Raji (cell line): Measurements from ENCODE around the gene HOXC6.

Experiments
- POLR2A ChIP-seq: IDR thresholded peaks from 2 replicates; pipeline ENCODE4 v1.6.1; 2011; ENCODE audit warnings: low read depth, low read length, control low read depth; ENCODE audit not compliant: insufficient read depth

Gene HOXC6

DNA sequence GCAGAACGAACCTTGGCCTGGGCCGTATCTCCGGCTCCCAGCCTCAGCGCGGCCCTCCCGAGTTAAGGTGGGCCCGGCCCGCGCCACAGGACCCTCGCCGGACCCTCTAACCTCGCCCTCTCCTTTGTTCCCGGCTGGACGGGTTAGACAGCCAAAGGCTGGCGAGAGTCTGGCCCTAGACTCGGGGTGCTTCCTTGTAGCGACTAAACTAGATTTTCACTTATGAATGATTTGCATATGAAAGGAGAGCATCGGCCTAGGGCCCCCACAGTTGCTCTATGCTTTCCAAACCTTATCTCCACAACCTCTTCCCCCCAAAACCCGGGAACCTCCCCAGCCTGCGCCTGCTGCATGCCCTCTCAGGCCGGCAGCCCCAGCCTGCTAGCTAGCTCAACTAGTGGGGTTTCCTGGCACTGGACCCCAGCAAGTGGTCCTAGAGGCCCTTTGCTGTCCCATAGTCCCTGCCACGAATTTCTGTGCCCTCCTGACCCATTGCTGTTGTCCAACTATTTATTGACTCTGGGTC, 6.6 kb downstream of the HOXC6 start:
- no peak for TF ChIP-seq POLR2A

DNA sequence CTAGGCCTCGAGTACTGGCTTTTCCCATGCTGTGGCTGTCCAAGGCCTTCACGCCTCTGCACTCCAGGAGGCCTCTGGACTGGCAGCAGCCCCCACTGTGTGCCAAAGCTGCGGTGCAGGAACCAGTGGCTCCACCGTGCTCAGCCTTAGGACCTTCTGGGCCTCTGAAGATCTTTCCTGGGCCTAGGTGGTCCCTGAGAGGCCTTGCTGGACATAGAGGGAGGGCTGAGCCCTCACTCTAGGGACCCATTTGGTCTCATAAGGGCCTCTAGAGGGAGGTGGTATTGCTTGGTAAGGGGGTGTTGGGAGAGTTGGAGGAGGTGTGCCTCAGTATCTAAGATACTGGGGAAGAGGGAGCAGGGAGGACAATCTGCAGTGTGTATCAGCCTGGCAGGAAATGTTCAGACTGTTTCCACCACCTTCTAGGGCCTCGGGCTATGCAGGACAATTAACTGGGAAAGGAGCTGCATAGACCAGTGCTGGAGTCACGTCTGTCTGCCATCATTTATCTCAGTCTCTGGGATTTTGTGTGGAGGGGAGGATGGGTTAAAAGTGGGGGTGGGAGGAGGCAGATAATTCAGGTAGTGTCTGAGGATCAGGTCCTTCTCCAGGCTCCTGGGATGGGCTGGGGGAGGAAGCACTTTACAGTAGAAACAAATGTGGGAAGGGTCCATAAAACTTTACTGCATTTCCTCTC, 7.5 kb downstream of the HOXC6 start:
- TF ChIP-seq POLR2A, result no peak

DNA sequence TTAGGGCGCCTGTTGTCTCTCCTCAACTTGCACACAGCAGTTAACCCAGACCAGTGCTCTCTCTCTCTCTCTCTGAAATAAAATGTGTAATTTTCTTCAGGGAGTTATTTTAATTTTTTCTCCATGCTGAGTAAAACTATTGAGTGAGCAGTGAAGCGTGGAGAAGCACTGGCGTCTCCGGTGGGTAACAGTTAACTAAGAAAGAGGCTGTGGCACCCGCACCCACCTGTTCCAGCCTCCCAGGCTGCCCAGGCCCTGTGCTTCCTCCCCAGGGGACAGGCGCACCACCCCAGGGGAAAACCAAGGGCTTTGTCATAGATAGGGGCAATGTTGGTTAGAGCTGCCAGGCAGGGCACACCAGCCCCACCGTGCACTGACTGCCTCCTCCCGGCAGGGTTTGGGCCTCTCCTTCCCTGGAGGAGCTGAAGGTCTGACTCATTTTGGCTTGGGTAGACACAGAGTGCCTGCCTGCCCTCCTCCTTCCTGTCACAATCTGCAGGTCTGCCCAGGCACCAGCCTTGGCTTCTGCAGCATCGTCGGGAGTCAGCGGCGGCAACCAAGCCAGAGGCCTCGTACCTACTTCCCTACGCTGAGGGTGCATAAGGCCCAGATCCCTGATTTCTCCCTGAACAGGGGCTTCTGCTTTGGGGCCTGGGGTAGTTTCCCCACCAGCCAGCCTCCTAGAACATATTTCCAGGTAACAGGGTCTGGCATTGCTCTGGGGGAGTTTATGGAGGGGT, 8.6 kb downstream of the HOXC6 start:
- TF ChIP-seq POLR2A, result no peak

- no peak for TF ChIP-seq POLR2A
These were observed 9.4 kb downstream of the HOXC6 start for GRCh38 chr12:54037360-54038283.

DNA sequence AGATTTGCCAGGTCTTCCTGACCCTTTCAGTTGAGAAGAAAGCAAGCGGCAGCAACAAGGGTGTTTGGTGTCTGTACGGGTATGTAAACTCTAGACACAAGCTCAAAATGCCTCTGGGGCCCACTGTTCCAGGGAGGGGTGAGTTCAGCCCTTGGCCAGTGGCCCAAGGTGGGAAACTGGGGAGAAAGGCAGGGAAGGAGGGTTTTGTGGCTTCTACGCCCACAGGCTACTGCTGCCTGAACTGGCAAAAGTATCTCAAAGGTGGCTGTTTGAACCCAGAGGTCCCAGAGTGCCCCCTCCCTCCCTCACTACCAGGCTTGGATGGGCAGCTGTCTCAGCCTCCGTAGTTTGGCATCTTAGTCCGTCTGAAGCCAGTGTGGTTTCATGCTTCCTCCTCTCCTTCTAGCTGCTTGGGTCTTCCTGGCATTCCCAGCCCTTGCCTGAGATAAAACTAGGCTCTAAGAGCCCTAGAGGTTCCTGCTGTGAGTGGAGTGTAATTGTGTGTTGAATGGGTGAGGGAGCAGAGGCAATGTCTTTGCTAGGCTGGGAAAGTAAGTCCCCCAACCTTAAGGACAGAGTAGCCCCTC, 10.1 kb downstream of the HOXC6 start:
- no peak for TF ChIP-seq POLR2A

- no peak for TF ChIP-seq POLR2A
These were observed 10.7 kb downstream of the HOXC6 start for GRCh38 chr12:54038871-54039414.

DNA sequence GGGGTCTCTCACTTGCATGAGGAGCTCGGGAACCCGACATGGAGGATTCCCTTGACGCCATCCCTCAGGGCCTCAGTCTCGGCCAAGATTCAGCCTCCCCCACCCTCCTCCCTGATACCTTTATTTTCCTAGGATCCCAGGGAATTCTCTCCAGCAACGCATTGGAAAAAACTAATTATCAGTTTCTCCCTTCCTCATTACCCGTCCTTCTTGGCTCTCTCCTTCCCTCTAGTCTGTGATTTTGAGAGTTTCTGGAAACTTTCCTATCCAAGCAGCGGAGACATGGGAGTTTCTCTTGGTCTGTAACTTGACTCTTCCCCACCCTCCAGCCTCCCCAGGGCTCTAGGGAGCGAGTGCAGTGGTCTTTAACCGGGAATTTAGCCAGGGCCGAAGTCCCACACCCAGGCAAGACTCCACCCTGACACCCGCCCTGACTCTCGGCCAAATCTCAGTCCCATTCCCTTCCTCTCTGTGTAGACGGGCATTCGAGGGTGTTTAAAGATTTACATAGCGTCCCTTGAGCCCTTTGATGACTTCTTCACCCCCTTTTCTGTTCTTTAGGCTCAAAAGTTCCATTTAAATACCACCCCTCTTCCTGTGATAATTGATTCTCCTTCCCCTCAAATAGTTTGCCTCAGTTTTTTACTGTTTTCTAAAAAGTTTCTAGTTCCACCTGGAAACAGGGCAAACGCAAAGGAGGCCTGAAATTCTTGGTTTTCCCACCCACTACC, 11.3 kb downstream of the HOXC6 start:
- no peak for TF ChIP-seq POLR2A

DNA sequence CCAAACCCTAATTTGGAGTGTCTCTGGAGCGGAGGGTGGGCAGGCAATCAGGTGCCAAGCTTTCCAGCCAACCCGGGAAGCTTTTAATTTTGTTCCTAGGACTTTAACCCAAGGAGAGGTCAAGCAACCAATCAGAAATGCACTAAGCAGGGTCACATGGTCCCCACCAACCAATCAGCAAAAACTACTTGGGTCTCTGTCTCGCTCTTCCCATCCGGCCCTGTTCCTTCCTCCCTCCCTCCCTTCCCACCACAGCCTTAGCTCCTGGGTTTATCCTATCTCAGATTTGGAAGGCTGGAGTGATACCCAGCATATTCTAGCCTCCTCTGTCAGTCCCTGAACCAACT, 11.9 kb downstream of the HOXC6 start:
- no peak for TF ChIP-seq POLR2A

DNA sequence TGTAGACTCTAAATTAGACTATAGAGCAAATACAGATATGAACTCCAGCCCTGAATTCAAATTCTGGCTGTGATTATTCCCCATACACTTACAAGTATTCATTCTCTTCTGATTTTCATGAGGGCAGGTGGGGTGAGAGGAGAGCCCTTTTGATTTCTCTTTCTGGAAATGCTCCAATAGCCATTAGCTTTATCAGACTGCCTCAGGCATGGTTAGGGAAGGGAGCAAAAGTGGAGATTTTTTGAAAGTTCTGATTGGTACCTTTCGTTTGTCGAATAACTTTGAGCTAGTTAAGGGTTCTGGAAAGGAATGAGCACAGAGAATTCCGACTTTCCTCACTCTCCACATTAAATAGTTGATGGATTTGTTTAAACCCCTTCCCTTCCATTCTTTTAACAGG, 12.4 kb downstream of the HOXC6 start:
- TF ChIP-seq POLR2A, result no peak

- no peak for TF ChIP-seq POLR2A
These were observed 13.0 kb downstream of the HOXC6 start for GRCh38 chr12:54041097-54041690.

- TF ChIP-seq POLR2A, result no peak
These were observed 15.0 kb downstream of the HOXC6 start for GRCh38 chr12:54042970-54043853.

DNA sequence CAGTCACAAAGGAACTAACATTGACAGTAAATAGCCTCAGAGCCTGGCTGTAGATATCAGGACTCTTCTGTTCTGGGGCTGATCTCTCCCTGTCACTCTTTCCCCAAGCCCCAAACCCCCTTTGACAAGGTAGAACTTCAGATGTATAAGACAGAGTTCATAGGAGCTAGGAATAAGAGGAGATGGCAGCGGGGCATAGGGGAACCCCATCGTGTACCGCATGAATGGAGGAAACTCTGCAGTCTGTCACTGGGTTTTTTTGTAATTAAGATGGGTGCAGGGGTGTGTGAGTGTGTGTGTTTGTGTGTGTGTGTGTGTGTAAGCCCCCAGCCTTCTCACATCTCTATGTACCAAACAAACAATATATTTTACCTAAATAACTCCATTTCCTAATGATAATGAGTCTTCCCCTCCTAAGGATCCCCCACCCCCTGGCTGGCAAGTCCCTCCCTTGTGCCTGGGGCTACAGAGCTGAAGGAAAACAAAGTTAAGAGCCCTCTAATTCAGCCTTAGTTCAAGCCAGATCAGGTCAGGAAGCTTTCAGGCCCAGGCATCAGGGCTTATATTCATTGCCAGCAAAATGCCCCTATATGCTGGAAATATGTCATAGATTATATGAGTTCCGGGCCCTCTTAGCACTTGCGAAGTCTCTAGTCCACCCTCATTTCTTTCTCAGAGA, 16.3 kb downstream of the HOXC6 start:
- no peak for TF ChIP-seq POLR2A
